HepG2 (cell line): ENCODE data around the gene UTS2R. TPM values are rescaled to one million over a fixed set of nuclear protein-coding genes. Genes with fewer than 3 reads are reported as not detected.

Experiments used
- ARID2 ChIP-seq: sonication (generic); formaldehyde crosslinking; IDR thresholded peaks from 2 replicates; pipeline ENCODE4 v1.8.1; 2022; ENCODE audit warnings: mild to moderate bottlenecking, missing genetic modification reagents, borderline replicate concordance
- ASH2L ChIP-seq: fragments of 300-600, 200-600 bp; sonication (generic); IDR thresholded peaks from 2 replicates; pipeline ENCODE4 v1.7.0; 2017; ENCODE audit warnings: low read depth, mild to moderate bottlenecking, moderate library complexity, mixed read lengths, low read length; ENCODE audit not compliant: insufficient read length
- BRCA1 ChIP-seq: sonication (generic); formaldehyde crosslinking; IDR thresholded peaks from 2 replicates; pipeline ENCODE4 v1.4.0; 2020; ENCODE audit warnings: missing genetic modification reagents
- HNF4G ChIP-seq, 2 experiments: sonication (generic) in 1 of 2; formaldehyde crosslinking in 1 of 2; IDR thresholded peaks; 2 replicates each; pipeline versions ENCODE4 v1.4.0 to v1.6.1; 2011 to 2020; ENCODE audit warnings: borderline replicate concordance in 2 of 2, low read depth in 2 of 2, mild to moderate bottlenecking in 2 of 2, low read length in 1 of 2, missing genetic modification reagents in 1 of 2, moderate library complexity in 1 of 2
- IKZF4 ChIP-seq: sonication (generic); formaldehyde crosslinking; IDR thresholded peaks from 2 replicates; pipeline ENCODE4 v1.5.1; 2020; ENCODE audit warnings: borderline replicate concordance, mild to moderate bottlenecking, low read depth, missing genetic modification reagents; ENCODE audit errors: not compliant biosample characterization
- IRF2 ChIP-seq: IDR thresholded peaks from 2 replicates; pipeline ENCODE4 v1.6.1; 2018; ENCODE audit warnings: missing genetic modification reagents, missing compliant biosample characterization
- KMT2B ChIP-seq: IDR thresholded peaks from 2 replicates; pipeline ENCODE4 v1.6.1; 2016; ENCODE audit warnings: missing genetic modification reagents, missing compliant biosample characterization
- TBX2 ChIP-seq: sonication (generic); formaldehyde crosslinking; IDR thresholded peaks from 2 replicates; pipeline ENCODE4 v1.5.0; 2020; ENCODE audit warnings: missing genetic modification reagents, mild to moderate bottlenecking, borderline replicate concordance
- ZFAT ChIP-seq: sonication (generic); formaldehyde crosslinking; conservative IDR thresholded peaks from 2 replicates; pipeline ENCODE4 v1.8.1; 2023; ENCODE audit warnings: missing genetic modification reagents, inconsistent platforms
- ZNF556 ChIP-seq: sonication (generic); formaldehyde crosslinking; IDR thresholded peaks from 2 replicates; pipeline ENCODE4 v1.4.0; 2020; ENCODE audit warnings: mild to moderate bottlenecking, missing genetic modification reagents, borderline replicate concordance
- polyA plus RNA-seq, 8 experiments: library from polyadenylated mRNA; depleted of rRNA in 3 of 8; stranded (reverse) in 7 of 8; unstranded in 1 of 8; fragments of >200 nt; fragmentation: Illumina TruSeq in 4 of 8; extraction: Trizol in 4 of 8; gene quantifications; 2 replicates each; pipeline versions ENCODE4 v1.2.1 to v1.2.3, GENCODE V29; 2011 to 2016; ENCODE audit warnings: low read depth in 4 of 8, missing spikeins in 1 of 8, mixed read lengths in 1 of 8; ENCODE audit not compliant: insufficient read depth in 1 of 8
- total RNA-seq, 5 experiments: library from RNA; depleted of rRNA; stranded (reverse); fragments of >200 nt; fragmentation: Illumina TruSeq; extraction: Trizol; gene quantifications; 2 replicates each; pipeline ENCODE4 v1.2.3, GENCODE V29; 2016; ENCODE audit warnings: low read depth in 1 of 5
- TF ChIP-seq, protein P1 (sequence below): sonication (generic); formaldehyde crosslinking; IDR thresholded peaks from 2 replicates; pipeline ENCODE4 v1.9.0; 2021; ENCODE audit warnings: missing genetic modification reagents, mild to moderate bottlenecking, borderline replicate concordance
- TF ChIP-seq, protein P2 (sequence below): IDR thresholded peaks from 2 replicates; pipeline ENCODE4 v1.6.1; 2016
- TF ChIP-seq, protein P3 (sequence below): sonication (generic); formaldehyde crosslinking; IDR thresholded peaks from 2 replicates; pipeline ENCODE4 v1.4.0; 2020; ENCODE audit warnings: missing genetic modification reagents
- TF ChIP-seq, protein P4 (sequence below): IDR thresholded peaks from 2 replicates; pipeline ENCODE4 v1.6.1; 2016; ENCODE audit warnings: missing genetic modification reagents, missing compliant biosample characterization
- TF ChIP-seq, protein P5 (sequence below): sonication (generic); formaldehyde crosslinking; IDR thresholded peaks from 2 replicates; pipeline ENCODE4 v1.5.1; 2020; ENCODE audit warnings: mild to moderate bottlenecking, missing genetic modification reagents
- TF ChIP-seq, protein P6 (sequence below): sonication (generic); formaldehyde crosslinking; IDR thresholded peaks from 2 replicates; pipeline ENCODE4 v1.4.0; 2020; ENCODE audit warnings: low read depth, mild to moderate bottlenecking, missing genetic modification reagents

Gene UTS2R
- total and polyA plus RNA-seq, 2 of the 13 experiments (the other 11 are each of a cell fraction or from before 2014, with no cell fraction given): 0.13 to 0.15 TPM

DNA sequence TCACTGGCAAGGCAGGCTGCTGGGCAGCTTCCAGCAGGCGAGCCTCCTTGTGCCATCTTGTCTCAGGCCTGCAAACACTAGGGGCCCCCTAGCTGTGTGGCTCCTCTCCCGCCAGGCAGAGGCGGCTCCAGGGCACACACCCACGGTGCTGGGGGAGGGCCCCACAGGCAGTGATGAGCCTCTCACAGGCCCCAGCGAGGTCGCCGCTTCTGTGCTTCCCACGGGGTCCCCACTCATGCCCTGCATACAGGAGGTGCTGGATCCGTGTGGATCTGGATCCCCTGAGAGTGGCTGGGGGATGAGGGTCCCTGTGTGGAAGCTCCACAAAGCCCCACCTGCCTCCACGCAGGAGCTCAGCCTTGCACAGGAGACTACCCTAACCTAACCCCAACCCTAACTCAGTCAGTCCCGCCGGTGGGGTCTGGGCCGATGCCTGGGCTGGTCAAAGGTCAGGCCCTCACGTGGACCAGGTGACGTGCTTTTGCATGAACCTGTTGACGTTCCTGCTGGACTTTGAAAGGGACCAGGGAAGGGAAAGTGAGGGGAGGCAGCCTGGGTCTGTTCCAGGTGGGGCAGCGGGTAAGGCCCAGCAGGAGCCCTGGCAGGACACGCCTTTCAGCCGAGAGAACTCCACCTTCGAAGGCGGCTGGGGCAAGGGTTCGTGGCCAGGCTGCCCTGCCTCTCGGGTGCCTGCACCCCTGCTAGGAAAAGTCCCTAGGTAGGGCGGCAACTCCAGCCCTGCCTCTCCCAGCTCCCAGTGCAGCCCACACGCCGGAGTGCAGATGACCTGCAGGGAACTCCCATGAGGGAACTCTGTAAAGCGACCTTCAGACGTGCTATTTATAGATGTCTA lies 43.2 kb upstream of the UTS2R start (continued):
- TF ChIP-seq, protein P1, sequence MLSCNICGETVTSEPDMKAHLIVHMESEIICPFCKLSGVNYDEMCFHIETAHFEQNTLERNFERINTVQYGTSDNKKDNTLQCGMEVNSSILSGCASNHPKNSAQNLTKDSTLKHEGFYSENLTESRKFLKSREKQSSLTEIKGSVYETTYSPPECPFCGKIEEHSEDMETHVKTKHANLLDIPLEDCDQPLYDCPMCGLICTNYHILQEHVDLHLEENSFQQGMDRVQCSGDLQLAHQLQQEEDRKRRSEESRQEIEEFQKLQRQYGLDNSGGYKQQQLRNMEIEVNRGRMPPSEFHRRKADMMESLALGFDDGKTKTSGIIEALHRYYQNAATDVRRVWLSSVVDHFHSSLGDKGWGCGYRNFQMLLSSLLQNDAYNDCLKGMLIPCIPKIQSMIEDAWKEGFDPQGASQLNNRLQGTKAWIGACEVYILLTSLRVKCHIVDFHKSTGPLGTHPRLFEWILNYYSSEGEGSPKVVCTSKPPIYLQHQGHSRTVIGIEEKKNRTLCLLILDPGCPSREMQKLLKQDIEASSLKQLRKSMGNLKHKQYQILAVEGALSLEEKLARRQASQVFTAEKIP: no peak
- peak; percentile 90 for TF ChIP-seq ASH2L
- TF ChIP-seq KMT2B (CRISPR knock-in tag): peak; percentile 66; the same call in 1 of the 2 replicates
- TF ChIP-seq, protein P2, sequence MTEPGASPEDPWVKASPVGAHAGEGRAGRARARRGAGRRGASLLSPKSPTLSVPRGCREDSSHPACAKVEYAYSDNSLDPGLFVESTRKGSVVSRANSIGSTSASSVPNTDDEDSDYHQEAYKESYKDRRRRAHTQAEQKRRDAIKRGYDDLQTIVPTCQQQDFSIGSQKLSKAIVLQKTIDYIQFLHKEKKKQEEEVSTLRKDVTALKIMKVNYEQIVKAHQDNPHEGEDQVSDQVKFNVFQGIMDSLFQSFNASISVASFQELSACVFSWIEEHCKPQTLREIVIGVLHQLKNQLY (CRISPR knock-in tag): peak; percentile 97
- TF ChIP-seq, protein P3, sequence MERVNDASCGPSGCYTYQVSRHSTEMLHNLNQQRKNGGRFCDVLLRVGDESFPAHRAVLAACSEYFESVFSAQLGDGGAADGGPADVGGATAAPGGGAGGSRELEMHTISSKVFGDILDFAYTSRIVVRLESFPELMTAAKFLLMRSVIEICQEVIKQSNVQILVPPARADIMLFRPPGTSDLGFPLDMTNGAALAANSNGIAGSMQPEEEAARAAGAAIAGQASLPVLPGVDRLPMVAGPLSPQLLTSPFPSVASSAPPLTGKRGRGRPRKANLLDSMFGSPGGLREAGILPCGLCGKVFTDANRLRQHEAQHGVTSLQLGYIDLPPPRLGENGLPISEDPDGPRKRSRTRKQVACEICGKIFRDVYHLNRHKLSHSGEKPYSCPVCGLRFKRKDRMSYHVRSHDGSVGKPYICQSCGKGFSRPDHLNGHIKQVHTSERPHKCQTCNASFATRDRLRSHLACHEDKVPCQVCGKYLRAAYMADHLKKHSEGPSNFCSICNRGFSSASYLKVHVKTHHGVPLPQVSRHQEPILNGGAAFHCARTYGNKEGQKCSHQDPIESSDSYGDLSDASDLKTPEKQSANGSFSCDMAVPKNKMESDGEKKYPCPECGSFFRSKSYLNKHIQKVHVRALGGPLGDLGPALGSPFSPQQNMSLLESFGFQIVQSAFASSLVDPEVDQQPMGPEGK (CRISPR knock-in tag): peak; percentile 84
- peak; percentile 94 for TF ChIP-seq IRF2
- TF ChIP-seq TBX2 (CRISPR knock-in tag): peak; percentile 95
- TF ChIP-seq HNF4G (IDR thresholded peaks at IDR 0.05; ENCODE audit: borderline replicate concordance, low read depth, low read length): peak; percentile 99
- peak; percentile 99 for TF ChIP-seq HNF4G (CRISPR knock-in tag; IDR thresholded peaks at IDR 0.05; ENCODE audit: borderline replicate concordance, low read depth)
- TF ChIP-seq IKZF4 (CRISPR knock-in tag): peak; percentile 43
- TF ChIP-seq, protein P4, sequence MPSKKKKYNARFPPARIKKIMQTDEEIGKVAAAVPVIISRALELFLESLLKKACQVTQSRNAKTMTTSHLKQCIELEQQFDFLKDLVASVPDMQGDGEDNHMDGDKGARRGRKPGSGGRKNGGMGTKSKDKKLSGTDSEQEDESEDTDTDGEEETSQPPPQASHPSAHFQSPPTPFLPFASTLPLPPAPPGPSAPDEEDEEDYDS (CRISPR knock-in tag): peak; percentile 82
- peak; percentile 95 for TF ChIP-seq ARID2 (CRISPR knock-in tag)
- TF ChIP-seq, protein P5, sequence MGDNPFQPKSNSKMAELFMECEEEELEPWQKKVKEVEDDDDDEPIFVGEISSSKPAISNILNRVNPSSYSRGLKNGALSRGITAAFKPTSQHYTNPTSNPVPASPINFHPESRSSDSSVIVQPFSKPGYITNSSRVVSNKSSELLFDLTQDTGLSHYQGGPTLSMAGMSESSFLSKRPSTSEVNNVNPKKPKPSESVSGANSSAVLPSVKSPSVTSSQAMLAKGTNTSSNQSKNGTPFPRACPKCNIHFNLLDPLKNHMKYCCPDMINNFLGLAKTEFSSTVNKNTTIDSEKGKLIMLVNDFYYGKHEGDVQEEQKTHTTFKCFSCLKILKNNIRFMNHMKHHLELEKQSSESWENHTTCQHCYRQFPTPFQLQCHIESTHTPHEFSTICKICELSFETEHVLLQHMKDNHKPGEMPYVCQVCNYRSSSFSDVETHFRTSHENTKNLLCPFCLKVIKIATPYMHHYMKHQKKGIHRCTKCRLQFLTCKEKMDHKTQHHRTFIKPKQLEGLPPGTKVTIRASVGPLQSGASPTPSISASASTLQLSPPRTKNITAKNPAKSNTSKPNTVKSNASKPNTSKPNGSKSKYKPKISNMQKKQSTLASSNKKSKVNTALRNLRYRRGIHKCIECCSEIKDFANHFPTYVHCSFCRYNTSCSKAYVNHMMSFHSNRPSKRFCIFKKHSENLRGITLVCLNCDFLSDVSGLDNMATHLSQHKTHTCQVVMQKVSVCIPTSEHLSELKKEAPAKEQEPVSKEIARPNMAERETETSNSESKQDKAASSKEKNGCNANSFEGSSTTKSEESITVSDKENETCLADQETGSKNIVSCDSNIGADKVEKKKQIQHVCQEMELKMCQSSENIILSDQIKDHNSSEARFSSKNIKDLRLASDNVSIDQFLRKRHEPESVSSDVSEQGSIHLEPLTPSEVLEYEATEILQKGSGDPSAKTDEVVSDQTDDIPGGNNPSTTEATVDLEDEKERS: peak; percentile 98
- TF ChIP-seq, protein P6, sequence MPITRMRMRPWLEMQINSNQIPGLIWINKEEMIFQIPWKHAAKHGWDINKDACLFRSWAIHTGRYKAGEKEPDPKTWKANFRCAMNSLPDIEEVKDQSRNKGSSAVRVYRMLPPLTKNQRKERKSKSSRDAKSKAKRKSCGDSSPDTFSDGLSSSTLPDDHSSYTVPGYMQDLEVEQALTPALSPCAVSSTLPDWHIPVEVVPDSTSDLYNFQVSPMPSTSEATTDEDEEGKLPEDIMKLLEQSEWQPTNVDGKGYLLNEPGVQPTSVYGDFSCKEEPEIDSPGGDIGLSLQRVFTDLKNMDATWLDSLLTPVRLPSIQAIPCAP (CRISPR knock-in tag): no peak
- no peak for TF ChIP-seq ZFAT (CRISPR knock-in tag)
- peak; percentile 99 for TF ChIP-seq ZNF556 (CRISPR knock-in tag)
- no peak for TF ChIP-seq BRCA1 (CRISPR knock-in tag)
